ENCODE measurements around the gene CKS1B. TPM values are rescaled to one million over a fixed set of nuclear protein-coding genes. Genes with fewer than 3 reads are reported as not detected.
A peak's percentile ranks its signal among the peaks of the same experiment; 100 is the strongest.

Gene CKS1B
- total RNA-seq, 4 donors from 2014 or later: 34.9 to 72.8 (median 55.3) TPM

GRCh38 chr1:154954541-154954940 lies 19.9 kb upstream of the CKS1B start:
- TF ChIP-seq CTCF (IDR thresholded peaks at IDR 0.05) (no peak), POLR2A (IDR thresholded peaks at IDR 0.05) (no peak)
- no peaks in the 10 kb centered on the region for H3K9me3 ChIP-seq
- WGBS, 2 donors: 52 to 64% methylated on average over 3 of the region's 3 CpGs

GRCh38 chr1:154955039-154955717 lies 19.3 kb upstream of the CKS1B start:
- Histone ChIP-seq H3K9me3 (no peaks in the 10 kb centered on the region), H3K4me1 (peaks cover 21 to 86% (median 56%) of the 10 kb centered on the region in 3 donors), H3K4me3 (peak overlapping the region; percentile 43 to 71 (median 55)), H3K27me3 (no peaks in the 10 kb centered on the region), H3K27ac (peak overlapping the region; percentile 79 to 89 (median 85)), H3K36me3 (peaks cover 8 to 44% (median 17%) of the 10 kb centered on the region in 3 donors)
- DNase-seq: no peak
- no peak for TF ChIP-seq CTCF (IDR thresholded peaks at IDR 0.05)
- peak in 1 of 4 donors; percentile 19 for TF ChIP-seq POLR2A (IDR thresholded peaks at IDR 0.05)
- 10 to 11% methylated on average over 3 to 4 of the region's 4 CpGs for WGBS, 2 donors
- intact Hi-C loops (cut with DNase I): loop anchor here (10.0 kb wide), 1 partner anchor 390 kb away; the partner anchor contains the start of gene CHRNB2

More at GRCh38 chr1:154954541-154954940, 19.9 kb upstream of the CKS1B start:
- peak overlapping the region in 2 of 4 donors; percentile 56 to 71 for H3K4me3 ChIP-seq
- peak overlapping the region in 3 of 4 donors; percentile 60 to 89 (median 82) for H3K27ac ChIP-seq
- H3K36me3 ChIP-seq: peaks cover 8 to 43% (median 16%) of the 10 kb centered on the region in 3 donors
- no peak for DNase-seq
- intact Hi-C loops (cut with DNase I): loop anchor here (10.0 kb wide), 1 partner anchor 390 kb away; the partner anchor contains the start of gene CHRNB2
- H3K4me1 ChIP-seq: peaks cover 21 to 80% (median 53%) of the 10 kb centered on the region in 3 donors
- no peaks in the 10 kb centered on the region for H3K27me3 ChIP-seq

- H3K9me3 ChIP-seq: no peaks in the 10 kb centered on the region
- peak within 1 kb of the TSS; percentile 79 to 89 (median 85) for H3K27ac ChIP-seq
- H3K4me1 ChIP-seq: peaks cover 28 to 94% (median 64%) of the 10 kb centered on the region in 3 donors
- DNase-seq: peak; percentile 30
- 0% methylated on average over 16 to 17 of the region's 18 CpGs for WGBS, 2 donors
- H3K36me3 ChIP-seq: peaks cover 8 to 37% (median 12%) of the 10 kb centered on the region in 3 donors
- no peaks in the 10 kb centered on the region for H3K27me3 ChIP-seq
- H3K4me3 ChIP-seq: peak within 1 kb of the TSS; percentile 43 to 71 (median 55)
- intact Hi-C loops (cut with DNase I): loop anchor here (10.0 kb wide), 1 partner anchor 391 kb away; the partner anchor contains the start of gene CHRNB2
- TF ChIP-seq CTCF (IDR thresholded peaks at IDR 0.05) (peak in 2 of 6 experiments; percentile 2 to 12), POLR2A (IDR thresholded peaks at IDR 0.05) (peak in 1 of 4 donors; percentile 64)
These were observed 18.6 kb upstream of the CKS1B start, which contains the start of gene PBXIP1 for GRCh38 chr1:154955718-154956543. TSS of gene PBXIP1 (minus strand) at chr1:154956099. CDS start at chr1:154953721, 2,378 bp downstream.

- DNase-seq: no peak
- Histone ChIP-seq H3K9me3 (no peaks in the 10 kb centered on the region), H3K27ac (peak overlapping the region; percentile 79 to 89 (median 85)), H3K4me1 (peaks cover 28 to 90% (median 63%) of the 10 kb centered on the region in 3 donors), H3K36me3 (peaks cover 8 to 31% (median 10%) of the 10 kb centered on the region in 3 donors), H3K4me3 (peak overlapping the region; percentile 43 to 71 (median 55)), H3K27me3 (no peaks in the 10 kb centered on the region)
- intact Hi-C loops (cut with DNase I): loop anchor here (10.0 kb wide), 1 partner anchor 392 kb away; the partner anchor contains the start of gene CHRNB2
- 7 to 9% methylated on average over 4 to 6 of the region's 6 CpGs for WGBS, 2 donors
- TF ChIP-seq CTCF (IDR thresholded peaks at IDR 0.05) (no peak), POLR2A (IDR thresholded peaks at IDR 0.05) (no peak)
These were observed 17.9 kb upstream of the CKS1B start for GRCh38 chr1:154956544-154956941.
